Fibroblast of the aortic adventitia (primary cell): ENCODE data around the gene FOXP1. TPM values are rescaled to one million over a fixed set of nuclear protein-coding genes. Genes with fewer than 3 reads are reported as not detected.

ENCODE experiments used
- DNase-seq: peaks from one replicate; pipeline ENCODE4 v3.0.0-alpha.2; 2010; ENCODE audit warnings: low read depth
- H3K4me3 ChIP-seq: 2 replicates; pipeline ENCODE4 v1.5.1; 2011; ENCODE audit warnings: low read depth, mild to moderate bottlenecking, control low read depth, low read length, moderate library complexity
- total RNA-seq: library from RNA; depleted of rRNA; stranded (reverse); fragments of >200 nt; gene quantifications from 2 replicates; pipeline ENCODE4 v1.2.3, GENCODE V29; 2012; ENCODE audit warnings: low replicate concordance
- TF ChIP-seq, protein P1 (sequence below): IDR thresholded peaks from 2 replicates; pipeline ENCODE4 v1.5.1; 2011; ENCODE audit warnings: mild to moderate bottlenecking, low read length, control low read depth, inconsistent platforms; ENCODE audit not compliant: insufficient read depth

The FOXP1 gene
- total RNA-seq, 1 donor = 115 TPM

DNA sequence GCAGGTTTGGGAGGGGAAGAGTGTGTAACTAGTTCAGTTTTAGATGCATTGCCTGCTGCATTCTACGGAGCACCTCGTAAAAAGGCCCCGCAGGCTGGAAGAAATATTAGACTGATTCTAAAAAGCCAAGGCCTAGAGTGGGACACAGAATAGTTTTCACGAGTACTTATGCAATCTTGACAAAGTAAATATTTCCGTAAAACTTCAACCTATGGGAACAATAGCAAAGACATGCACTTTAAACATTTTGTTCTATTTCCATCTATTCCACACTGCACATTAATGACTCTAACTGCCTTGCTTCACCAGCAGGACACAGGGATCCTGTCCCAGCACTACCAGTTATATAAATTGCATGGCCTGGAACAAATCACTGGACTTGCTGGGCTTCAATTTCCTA is 260.0 kb downstream of the FOXP1 start:
- TF ChIP-seq, protein P1, sequence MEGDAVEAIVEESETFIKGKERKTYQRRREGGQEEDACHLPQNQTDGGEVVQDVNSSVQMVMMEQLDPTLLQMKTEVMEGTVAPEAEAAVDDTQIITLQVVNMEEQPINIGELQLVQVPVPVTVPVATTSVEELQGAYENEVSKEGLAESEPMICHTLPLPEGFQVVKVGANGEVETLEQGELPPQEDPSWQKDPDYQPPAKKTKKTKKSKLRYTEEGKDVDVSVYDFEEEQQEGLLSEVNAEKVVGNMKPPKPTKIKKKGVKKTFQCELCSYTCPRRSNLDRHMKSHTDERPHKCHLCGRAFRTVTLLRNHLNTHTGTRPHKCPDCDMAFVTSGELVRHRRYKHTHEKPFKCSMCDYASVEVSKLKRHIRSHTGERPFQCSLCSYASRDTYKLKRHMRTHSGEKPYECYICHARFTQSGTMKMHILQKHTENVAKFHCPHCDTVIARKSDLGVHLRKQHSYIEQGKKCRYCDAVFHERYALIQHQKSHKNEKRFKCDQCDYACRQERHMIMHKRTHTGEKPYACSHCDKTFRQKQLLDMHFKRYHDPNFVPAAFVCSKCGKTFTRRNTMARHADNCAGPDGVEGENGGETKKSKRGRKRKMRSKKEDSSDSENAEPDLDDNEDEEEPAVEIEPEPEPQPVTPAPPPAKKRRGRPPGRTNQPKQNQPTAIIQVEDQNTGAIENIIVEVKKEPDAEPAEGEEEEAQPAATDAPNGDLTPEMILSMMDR = no peak
- H3K4me3 ChIP-seq = no peak overlapping the region
- DNase-seq = no peak

DNA sequence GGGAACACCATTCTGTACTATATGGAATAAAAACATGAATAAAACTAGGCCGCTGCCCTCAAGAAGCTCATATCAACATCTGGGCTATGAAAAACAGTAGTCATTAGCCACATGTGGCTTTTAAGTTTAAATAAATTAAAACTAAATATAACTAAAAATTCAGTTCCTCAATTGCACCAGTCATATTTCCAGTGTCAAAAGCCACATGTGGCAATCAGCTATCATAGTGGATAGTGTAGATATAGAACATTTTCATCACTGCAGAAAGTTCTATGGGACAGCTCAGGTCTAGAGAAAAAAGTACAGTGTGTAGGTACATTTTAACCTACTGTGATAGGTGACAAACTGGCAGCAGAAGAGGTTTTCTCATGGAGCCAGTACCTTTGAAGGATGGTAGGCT is 261.4 kb downstream of the FOXP1 start:
- TF ChIP-seq, protein P1 = no peak
- H3K4me3 ChIP-seq = no peak overlapping the region
- DNase-seq = no peak

DNA sequence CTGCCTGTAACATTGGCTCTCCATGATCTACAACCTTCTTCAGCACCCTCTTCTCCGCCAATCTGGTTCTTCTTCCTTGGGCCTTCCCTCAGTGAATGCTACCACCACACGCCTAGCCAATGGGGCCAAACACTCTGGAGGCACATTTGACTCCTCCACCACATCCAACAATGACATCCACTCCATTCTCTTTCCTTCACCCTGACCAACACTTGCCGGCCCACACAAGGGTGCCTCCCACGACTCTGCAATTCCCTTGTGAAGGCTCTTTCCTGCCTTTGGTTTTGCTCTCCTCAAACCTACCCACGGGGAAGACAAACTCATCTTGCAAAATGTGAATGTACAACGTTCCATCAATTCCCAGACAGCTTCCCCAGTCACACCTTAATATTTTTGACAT is 263.8 kb downstream of the FOXP1 start:
- no peak for DNase-seq
- no peak overlapping the region for H3K4me3 ChIP-seq
- TF ChIP-seq, protein P1 = no peak

DNA sequence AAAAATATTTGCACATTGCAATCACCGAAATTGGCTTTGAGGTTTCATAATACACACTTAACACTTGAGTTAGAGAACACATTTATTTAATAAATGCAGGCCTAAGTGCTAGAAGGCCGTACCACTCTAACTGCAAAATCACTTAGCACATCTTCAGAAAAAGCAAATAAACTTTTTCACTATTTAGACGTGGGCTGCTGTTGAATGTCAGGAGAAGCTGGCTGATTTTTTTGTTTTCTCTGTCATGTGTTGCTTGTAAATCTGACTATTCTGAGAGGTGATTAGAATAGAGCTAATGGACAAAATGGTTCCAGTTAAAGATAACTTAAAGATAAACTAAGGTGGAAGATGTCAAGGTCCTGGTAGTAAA is 265.1 kb downstream of the FOXP1 start:
- H3K4me3 ChIP-seq = no peak overlapping the region
- DNase-seq = no peak
- TF ChIP-seq, protein P1 = no peak

DNA sequence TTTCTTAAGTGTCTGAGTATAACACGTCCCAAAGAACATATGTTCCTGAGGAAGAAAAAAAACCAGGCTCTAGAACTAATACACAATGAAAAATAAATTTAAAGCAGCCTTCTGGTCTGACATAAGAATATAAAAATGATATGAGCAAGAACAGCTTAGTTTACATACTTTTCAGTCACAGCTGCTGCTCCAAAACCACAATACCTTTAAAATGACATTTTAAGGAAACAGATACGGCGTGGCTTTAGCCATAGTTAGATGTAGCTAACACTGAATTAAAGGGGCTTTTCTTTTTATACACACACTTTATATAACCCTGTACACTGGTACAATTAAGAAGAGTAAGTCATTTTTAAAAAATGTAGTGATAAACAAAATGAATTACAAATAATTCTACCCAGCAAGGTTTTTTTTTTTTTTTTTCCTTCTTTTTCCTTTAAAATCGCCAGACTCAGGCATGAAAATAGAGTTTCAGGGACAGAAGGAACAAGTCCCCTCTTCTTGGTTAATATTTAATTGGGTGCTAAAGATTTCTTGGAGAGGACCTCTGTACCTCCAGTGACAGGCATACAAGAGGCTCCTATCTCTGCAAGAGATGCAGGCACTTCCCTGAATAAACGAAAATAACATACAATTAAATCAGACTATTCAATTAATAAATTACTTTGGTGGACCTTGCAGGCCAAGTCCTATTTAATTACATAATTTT is 265.6 kb downstream of the FOXP1 start:
- DNase-seq = peak; percentile 60
- no peak overlapping the region for H3K4me3 ChIP-seq
- TF ChIP-seq, protein P1 = no peak

DNA sequence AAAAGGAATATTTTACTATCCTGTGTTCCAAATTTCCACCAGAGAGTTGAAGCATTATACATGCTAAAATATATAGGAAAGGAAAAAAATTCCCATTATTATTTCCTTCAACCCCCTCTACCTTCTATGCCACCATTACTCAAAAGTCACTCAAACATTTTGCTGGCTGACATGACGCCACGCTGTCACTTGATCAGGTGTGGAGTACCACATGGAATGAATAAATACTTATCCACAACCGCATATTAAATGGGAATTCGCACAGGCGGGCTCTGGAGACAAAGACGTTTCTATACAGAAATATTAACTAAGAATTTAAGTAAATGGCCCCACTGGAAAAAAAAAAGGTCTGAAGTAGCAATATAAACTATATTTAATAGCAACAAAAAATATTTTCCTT is 266.4 kb downstream of the FOXP1 start:
- DNase-seq = no peak
- TF ChIP-seq, protein P1 = no peak
- H3K4me3 ChIP-seq = no peak overlapping the region

DNA sequence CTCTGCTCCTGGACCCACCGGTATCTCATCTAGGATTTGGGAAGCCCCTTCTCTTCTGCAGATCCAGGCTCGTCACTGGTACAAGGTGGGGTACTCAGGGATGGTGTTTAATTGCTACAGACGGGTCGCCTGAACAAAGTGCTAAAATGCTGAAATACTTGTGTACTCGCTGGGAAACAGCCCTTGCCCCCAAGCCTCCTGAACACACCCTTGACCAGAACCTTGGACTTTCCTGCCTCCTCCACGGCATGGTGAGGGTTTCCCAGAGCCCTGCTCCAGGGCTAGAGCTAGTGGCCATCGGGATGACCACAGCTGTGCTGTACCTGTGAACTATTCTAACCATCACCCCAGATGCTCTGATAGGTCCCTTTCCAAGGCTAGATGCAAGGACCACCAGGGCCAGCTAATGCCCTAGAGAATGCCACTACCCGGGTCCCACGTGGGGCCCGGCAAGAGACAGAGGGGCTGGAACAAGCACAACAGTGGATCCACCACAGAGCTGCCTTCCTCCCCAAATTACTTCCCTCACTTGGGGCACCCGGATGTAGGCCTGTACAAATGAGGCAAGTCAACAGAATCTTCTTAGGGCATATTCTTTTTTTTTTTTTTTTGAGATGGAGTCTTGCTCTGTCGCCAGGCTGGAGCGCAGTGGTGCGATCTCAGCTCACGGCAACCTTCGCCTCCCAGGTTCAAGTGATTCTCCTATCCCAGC is 267.3 kb downstream of the FOXP1 start:
- H3K4me3 ChIP-seq = no peak overlapping the region
- TF ChIP-seq, protein P1 = no peak
- DNase-seq = no peak
